Measurements from ENCODE around the gene FOXP1.
A peak's percentile ranks its signal among the peaks of the same experiment; 100 is the strongest.

The FOXP1 gene

DNA sequence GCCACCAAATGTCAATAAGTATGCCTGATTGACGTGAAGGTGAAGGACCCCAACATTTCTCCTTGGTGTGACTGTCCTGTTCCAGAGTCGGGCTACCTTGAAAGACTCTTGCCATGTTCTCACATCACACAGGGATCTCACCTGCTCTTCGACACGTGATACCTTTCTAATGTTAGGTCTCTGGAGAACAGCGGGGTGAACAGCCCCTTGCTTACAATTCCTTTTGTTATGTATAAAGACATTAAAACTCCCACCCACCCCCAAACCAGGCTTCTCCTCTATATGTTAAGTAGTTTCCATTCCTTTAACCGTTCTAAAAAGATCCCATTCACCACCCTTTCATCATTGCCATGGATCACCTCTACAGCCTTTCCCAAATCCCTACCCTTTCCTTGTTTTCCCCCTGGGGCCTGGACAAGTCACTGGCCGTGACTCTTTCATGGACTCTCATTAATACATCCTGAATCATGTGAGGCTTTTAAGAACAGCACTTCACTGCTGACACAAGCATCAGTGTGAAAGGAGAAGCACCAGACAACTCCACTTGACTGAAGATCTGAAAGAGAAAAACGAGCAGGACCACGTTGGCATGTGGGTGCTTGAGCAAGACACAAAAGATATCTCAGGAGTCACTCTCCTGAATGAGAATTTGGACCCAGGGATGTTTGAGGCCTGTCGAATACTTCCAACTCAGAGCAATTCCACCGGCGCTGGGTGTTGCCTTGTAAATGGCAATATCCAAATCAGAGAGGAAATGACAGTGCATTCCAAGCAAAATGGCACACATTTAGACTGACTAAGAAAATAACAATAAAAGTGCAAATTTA, 115.0 kb downstream of the FOXP1 start:
- no peak overlapping the region for H3K27ac ChIP-seq (ENCODE audit: low read depth, low read length)

DNA sequence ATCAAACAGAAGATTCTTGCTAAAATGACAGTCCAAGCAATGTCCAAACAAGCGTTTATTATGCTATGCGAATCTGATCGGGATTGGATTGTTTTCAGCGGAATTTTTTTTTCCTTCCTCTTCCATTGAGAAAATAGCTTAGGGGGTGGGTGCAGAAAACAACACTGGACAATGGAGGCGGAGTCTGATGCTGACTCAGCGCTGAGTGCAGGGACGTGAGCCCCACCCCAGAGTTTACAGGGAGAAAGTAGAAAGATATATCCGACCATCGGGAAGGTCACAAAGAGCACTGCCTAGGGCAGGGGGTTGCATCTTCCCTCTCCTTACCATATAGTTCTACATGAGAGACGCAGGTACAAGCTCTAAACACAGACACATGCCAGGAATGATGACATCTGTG, 117.0 kb downstream of the FOXP1 start:
- peaks cover 88% of the 10 kb centered on the region for H3K79me2 ChIP-seq (ENCODE audit: control insufficient read depth, low read length)
- peaks cover 7% of the 10 kb centered on the region; the same call in 1 of the 2 replicates for H3K36me3 ChIP-seq (ENCODE audit: control insufficient read depth, low read length)
- TF ChIP-seq EZH2phosphoT487 (IDR thresholded peaks at IDR 0.05; ENCODE audit: borderline replicate concordance, low read length): no peak
- TF ChIP-seq, protein P1, sequence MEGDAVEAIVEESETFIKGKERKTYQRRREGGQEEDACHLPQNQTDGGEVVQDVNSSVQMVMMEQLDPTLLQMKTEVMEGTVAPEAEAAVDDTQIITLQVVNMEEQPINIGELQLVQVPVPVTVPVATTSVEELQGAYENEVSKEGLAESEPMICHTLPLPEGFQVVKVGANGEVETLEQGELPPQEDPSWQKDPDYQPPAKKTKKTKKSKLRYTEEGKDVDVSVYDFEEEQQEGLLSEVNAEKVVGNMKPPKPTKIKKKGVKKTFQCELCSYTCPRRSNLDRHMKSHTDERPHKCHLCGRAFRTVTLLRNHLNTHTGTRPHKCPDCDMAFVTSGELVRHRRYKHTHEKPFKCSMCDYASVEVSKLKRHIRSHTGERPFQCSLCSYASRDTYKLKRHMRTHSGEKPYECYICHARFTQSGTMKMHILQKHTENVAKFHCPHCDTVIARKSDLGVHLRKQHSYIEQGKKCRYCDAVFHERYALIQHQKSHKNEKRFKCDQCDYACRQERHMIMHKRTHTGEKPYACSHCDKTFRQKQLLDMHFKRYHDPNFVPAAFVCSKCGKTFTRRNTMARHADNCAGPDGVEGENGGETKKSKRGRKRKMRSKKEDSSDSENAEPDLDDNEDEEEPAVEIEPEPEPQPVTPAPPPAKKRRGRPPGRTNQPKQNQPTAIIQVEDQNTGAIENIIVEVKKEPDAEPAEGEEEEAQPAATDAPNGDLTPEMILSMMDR (IDR thresholded peaks at IDR 0.05; ENCODE audit: low read depth, low read length, poor library complexity, severe bottlenecking): no peak
- peaks cover 27% of the 10 kb centered on the region for H3K4me1 ChIP-seq (ENCODE audit: control insufficient read depth, low read length)
- H3K27me3 ChIP-seq (ENCODE audit: control insufficient read depth, low read length): no peaks in the 10 kb centered on the region
- H4K20me1 ChIP-seq (ENCODE audit: control insufficient read depth, insufficient read depth, low read depth, low read length): no peaks in the 10 kb centered on the region; the same call in 1 of the 2 replicates
- H3K9me2 ChIP-seq (replicated peaks; ENCODE audit: control insufficient read depth, low read length): no peaks in the 10 kb centered on the region
- H3K9me3 ChIP-seq (ENCODE audit: control insufficient read depth, insufficient read depth, low read length): no peaks in the 10 kb centered on the region
- H3F3A ChIP-seq (ENCODE audit: control insufficient read depth, insufficient read depth): no peaks in the 10 kb centered on the region
- H3K27ac ChIP-seq (ENCODE audit: low read depth, low read length): no peak overlapping the region
- no peak overlapping the region for H3K4me2 ChIP-seq (ENCODE audit: low read length)
- no peak overlapping the region for H3K4me3 ChIP-seq (ENCODE audit: low read length)

More for the DNA sequence above, 115.0 kb downstream of the FOXP1 start:
- Histone ChIP-seq H3K4me1 (ENCODE audit: control insufficient read depth, low read length) (peaks cover 27% of the 10 kb centered on the region), H3K4me3 (ENCODE audit: low read length) (no peak overlapping the region), H3K9me2 (replicated peaks; ENCODE audit: control insufficient read depth, low read length) (no peaks in the 10 kb centered on the region), H3K9me3 (ENCODE audit: control insufficient read depth, insufficient read depth, low read length) (no peaks in the 10 kb centered on the region), H3K27me3 (ENCODE audit: control insufficient read depth, low read length) (no peaks in the 10 kb centered on the region), H3K4me2 (ENCODE audit: low read length) (no peak overlapping the region), H3K79me2 (ENCODE audit: control insufficient read depth, low read length) (peaks cover 91% of the 10 kb centered on the region), H3F3A (ENCODE audit: control insufficient read depth, insufficient read depth) (no peaks in the 10 kb centered on the region), H3K36me3 (ENCODE audit: control insufficient read depth, low read length) (peaks cover 13% of the 10 kb centered on the region; the same call in 1 of the 2 replicates), H4K20me1 (ENCODE audit: control insufficient read depth, insufficient read depth, low read depth, low read length) (no peaks in the 10 kb centered on the region; the same call in 1 of the 2 replicates)
- TF ChIP-seq EZH2phosphoT487 (IDR thresholded peaks at IDR 0.05; ENCODE audit: borderline replicate concordance, low read length): no peak
- TF ChIP-seq, protein P1 (IDR thresholded peaks at IDR 0.05; ENCODE audit: low read depth, low read length, poor library complexity, severe bottlenecking): no peak

DNA sequence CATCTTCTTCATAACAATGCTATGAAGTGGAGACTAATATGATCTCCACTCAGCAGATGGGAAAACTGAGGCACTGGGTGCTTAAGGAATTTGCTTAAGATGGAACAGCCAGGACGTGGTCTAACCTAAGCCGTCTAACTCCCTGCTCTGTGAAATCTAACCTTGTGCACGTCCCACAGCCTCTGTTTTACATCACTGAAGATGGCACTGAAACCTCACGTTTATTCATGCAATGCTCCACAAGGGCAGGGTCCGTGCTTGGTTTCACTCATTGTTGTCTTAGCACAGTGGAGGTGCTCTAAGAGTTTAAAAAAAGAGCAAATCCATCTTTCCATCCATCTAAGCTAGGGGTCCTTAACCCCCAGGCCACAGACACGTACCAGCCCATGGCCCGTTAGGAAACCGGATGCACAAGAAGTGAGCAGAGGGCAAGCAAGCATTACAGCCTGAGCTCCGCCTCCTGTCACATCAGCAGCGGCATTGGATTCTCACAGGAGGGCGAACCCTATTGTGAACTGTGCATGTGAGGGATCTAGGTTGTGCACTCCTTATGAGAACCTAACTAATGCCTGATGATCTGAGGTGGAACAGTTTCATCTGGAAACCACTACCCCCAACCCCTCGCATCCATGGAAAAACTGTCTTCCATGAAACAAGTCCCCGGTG, 118.0 kb downstream of the FOXP1 start:
- H3K9me3 ChIP-seq (ENCODE audit: control insufficient read depth, insufficient read depth, low read length): no peaks in the 10 kb centered on the region
- H3K4me3 ChIP-seq (ENCODE audit: low read length): 0 out of 2 replicates have a peak overlapping the region, but pooled peaks have one; percentile 4
- peak overlapping the region; percentile 29 for H3K4me2 ChIP-seq (ENCODE audit: low read length)
- peaks cover 7% of the 10 kb centered on the region; the same call in 1 of the 2 replicates for H3K36me3 ChIP-seq (ENCODE audit: control insufficient read depth, low read length)
- peaks cover 89% of the 10 kb centered on the region for H3K79me2 ChIP-seq (ENCODE audit: control insufficient read depth, low read length)
- no peaks in the 10 kb centered on the region for H4K20me1 ChIP-seq (ENCODE audit: control insufficient read depth, insufficient read depth, low read depth, low read length)
- no peaks in the 10 kb centered on the region for H3K27me3 ChIP-seq (ENCODE audit: control insufficient read depth, low read length)
- TF ChIP-seq, protein P1 (IDR thresholded peaks at IDR 0.05; ENCODE audit: low read depth, low read length, poor library complexity, severe bottlenecking): no peak
- TF ChIP-seq EZH2phosphoT487 (IDR thresholded peaks at IDR 0.05; ENCODE audit: borderline replicate concordance, low read length): no peak
- no peak overlapping the region for H3K27ac ChIP-seq (ENCODE audit: low read depth, low read length)
- H3K9me2 ChIP-seq (replicated peaks; ENCODE audit: control insufficient read depth, low read length): no peaks in the 10 kb centered on the region
- no peaks in the 10 kb centered on the region for H3F3A ChIP-seq (ENCODE audit: control insufficient read depth, insufficient read depth)
- H3K4me1 ChIP-seq (ENCODE audit: control insufficient read depth, low read length): peaks cover 35% of the 10 kb centered on the region
